Ovary (tissue), 3 donors: ENCODE results near the gene ACAP3.

ENCODE experiments used
- POLR2A ChIP-seq: fragments of 450-650 bp; IDR thresholded peaks from one replicate; pipeline ENCODE4 v1.6.1; 2017; ENCODE audit warnings: antibody characterized with exemption, mild to moderate bottlenecking, moderate library complexity
- TF ChIP-seq, protein P1 (sequence below), 3 donors: fragments of 450-650 bp in 2 of 3; fragments of 200-600 bp in 1 of 3; IDR thresholded peaks; one replicate each; pipeline versions ENCODE4 v1.5.1 to v1.8.0; 2016 to 2022; ENCODE audit warnings: antibody characterized with exemption in 3 of 3, mild to moderate bottlenecking in 1 of 3
- donor health status: DM: no; HTN: no; CAD: no.

DNA sequence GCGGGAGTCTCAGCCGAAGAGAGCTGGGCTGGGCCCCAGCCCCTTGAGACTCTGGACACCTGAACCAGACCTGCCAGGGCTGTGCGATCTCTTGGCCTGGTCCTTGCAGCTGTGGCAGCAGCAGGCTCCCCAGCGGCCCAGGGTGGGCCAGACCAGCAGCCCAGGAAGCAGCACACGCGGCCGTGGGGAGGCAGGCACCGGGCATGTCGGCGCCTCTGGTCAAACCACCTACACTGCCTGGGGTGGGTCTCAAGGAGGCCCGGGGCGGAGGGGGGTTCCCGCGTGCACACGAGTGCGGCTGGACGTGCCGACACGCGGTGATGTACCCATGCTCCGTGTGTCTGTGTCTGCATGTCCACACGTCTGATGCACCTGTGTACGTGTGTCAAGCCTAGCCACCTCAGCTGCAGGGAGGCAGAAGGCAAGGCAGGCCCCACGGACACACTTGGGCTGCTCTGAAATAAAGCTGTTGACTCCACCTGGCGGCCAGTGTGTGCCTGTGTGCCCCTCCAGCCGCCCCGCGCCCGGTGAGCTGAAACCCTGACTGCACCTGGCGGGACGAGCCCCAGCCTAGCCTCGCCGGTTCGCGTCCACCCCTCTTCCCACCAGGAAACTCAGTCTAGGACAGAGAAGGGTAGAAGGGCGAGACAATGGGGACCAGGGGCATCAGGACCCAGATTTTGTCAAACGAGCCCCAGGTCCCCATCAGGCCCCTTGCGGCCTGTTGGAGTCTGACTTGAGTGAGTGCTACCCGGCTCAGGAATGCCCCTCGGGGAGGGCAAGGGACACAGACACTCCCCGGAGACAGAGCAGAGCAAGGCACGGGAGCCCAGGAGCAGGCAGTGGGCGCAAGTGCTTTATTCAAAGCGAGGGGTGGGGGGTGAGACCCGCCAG is 15.9 kb downstream of the ACAP3 start:
- TF ChIP-seq, protein P1, sequence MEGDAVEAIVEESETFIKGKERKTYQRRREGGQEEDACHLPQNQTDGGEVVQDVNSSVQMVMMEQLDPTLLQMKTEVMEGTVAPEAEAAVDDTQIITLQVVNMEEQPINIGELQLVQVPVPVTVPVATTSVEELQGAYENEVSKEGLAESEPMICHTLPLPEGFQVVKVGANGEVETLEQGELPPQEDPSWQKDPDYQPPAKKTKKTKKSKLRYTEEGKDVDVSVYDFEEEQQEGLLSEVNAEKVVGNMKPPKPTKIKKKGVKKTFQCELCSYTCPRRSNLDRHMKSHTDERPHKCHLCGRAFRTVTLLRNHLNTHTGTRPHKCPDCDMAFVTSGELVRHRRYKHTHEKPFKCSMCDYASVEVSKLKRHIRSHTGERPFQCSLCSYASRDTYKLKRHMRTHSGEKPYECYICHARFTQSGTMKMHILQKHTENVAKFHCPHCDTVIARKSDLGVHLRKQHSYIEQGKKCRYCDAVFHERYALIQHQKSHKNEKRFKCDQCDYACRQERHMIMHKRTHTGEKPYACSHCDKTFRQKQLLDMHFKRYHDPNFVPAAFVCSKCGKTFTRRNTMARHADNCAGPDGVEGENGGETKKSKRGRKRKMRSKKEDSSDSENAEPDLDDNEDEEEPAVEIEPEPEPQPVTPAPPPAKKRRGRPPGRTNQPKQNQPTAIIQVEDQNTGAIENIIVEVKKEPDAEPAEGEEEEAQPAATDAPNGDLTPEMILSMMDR (IDR thresholded peaks at IDR 0.05) = peak; percentile 46 to 80 (median 48)
- TF ChIP-seq POLR2A = no peak
